Measurements from ENCODE around the gene ARHGAP8. TPM values are rescaled to one million over a fixed set of nuclear protein-coding genes. Genes with fewer than 3 reads are reported as not detected.
A peak's percentile ranks its signal among the peaks of the same experiment; 100 is the strongest.

The ARHGAP8 gene
- total and polyA plus RNA-seq, 2 donors: 1.5 to 4.5 TPM

DNA sequence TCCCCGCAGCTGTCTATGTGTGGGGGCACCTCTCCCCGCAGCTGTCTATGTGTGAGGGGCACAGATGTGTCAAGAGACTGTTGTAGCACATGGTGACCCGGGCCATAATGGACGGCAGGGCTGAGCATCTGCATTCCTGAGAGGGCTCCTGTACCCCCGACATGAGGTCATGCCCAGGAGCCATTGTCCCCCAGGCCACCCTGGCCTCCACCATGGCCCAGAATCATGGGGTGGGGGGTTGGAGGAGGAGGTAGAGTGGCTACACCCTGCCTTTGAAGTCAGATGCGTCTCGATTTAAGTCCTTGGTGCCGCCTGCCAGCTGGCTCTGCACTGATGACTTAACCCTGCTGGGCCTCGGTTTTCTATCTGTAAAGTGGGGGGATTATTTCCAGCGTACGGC, 49.1 kb downstream of the ARHGAP8 start:
- WGBS: 83% methylated on average over 11 of the region's 11 CpGs
- DNase-seq (ENCODE audit: low read depth in 6 of 9, low spot score in 9 of 9): no peak
- Histone ChIP-seq H3K9me3 (ENCODE audit: control insufficient read depth in 2 of 2, insufficient read depth in 1 of 2, low read length in 1 of 2) (peaks cover 0 to 11% of the 10 kb centered on the region in 2 donors), H3K36me3 (ENCODE audit: control insufficient read depth in 2 of 2, insufficient read depth in 2 of 2, low read length in 1 of 2) (no peaks in the 10 kb centered on the region), H3K4me3 (ENCODE audit: low read length in 2 of 2) (no peak overlapping the region), H3K27ac (ENCODE audit: low read depth in 1 of 2, low read length in 1 of 2) (no peak overlapping the region), H3K4me1 (ENCODE audit: control insufficient read depth in 2 of 2, insufficient read depth in 2 of 2, low read length in 2 of 2) (no peaks in the 10 kb centered on the region), H3K27me3 (ENCODE audit: control insufficient read depth in 2 of 2, insufficient read depth in 1 of 2, low read length in 1 of 2) (no peaks in the 10 kb centered on the region)

DNA sequence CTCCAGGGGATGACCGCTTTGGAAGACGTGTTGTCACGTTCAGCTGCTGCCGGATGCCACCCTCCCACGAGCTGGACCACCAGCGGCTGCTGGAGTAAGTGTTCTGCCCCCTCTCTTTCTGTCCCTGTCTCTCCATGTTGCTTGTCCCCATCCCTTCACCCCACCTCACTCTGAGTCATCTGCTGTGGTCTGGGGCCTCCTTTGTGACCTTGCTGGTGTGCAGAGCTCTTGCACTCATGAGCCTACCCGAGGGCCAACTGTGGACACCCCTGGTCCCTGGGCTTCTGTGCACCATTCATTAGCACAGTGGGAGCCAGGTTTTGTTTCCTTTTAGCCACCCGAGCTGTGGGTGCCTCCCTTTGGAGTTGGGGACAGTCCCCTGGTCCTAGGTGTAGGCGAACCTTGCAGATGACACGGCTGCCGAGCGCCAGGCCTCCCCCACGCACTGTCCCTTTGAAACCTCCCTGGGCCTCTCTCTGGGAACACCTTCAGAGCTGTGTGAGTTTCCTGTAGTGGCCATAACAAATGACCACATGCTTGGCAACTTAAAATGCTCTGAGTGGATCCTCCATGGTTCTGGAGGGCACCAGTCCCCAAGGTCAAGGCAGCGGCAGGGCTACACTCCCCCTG, 49.8 kb downstream of the ARHGAP8 start:
- no peak for DNase-seq (ENCODE audit: low read depth in 6 of 9, low spot score in 9 of 9)
- Histone ChIP-seq H3K27me3 (ENCODE audit: control insufficient read depth in 2 of 2, insufficient read depth in 1 of 2, low read length in 1 of 2) (no peaks in the 10 kb centered on the region), H3K4me3 (ENCODE audit: low read length in 2 of 2) (no peak overlapping the region), H3K4me1 (ENCODE audit: control insufficient read depth in 2 of 2, insufficient read depth in 2 of 2, low read length in 2 of 2) (no peaks in the 10 kb centered on the region), H3K27ac (ENCODE audit: low read depth in 1 of 2, low read length in 1 of 2) (no peak overlapping the region), H3K36me3 (ENCODE audit: control insufficient read depth in 2 of 2, insufficient read depth in 2 of 2, low read length in 1 of 2) (no peaks in the 10 kb centered on the region), H3K9me3 (ENCODE audit: control insufficient read depth in 2 of 2, insufficient read depth in 1 of 2, low read length in 1 of 2) (peaks cover 0 to 11% of the 10 kb centered on the region in 2 donors)
- 95% methylated on average over 14 of the region's 14 CpGs for WGBS

DNA sequence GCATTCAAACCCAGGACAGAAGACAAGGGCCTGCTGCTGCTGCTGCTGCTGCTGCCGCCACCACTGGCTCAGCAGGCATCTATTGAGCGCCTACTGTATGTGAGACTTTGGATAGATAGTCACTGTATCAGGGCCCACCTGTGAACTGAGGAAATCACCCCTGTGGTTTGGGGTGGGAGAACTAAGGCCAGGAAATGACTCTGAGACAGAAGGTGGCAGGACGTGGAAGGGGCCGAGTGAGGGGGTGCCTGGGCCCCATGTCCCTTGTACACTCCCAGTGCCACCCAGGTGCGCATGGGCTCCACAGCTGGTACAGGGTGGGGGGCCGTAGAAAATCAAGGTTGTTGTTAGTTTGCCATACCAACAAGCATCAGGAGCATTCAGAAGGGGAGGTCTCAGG, 50.6 kb downstream of the ARHGAP8 start:
- H3K27ac ChIP-seq (ENCODE audit: low read depth in 1 of 2, low read length in 1 of 2): no peak overlapping the region

DNA sequence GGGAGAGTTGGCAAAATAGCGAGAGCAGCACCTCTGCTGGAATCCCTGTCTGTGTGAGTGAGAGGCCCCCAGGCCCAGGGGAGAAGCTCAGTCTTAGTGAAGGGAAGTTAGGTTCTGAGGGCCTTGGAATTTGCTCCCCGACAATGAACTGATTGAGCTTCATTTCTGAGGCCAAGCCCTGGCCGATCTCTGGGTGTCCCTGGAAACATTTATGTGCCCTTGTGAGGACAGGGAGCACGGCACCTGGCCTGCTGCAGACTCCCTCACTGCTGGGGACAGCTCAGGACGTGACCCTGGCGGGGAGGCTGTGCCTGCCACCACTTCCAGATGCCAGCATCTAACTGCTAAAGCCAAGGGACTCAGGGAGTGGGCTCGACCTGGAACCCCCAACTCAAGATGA, 52.0 kb downstream of the ARHGAP8 start:
- 91% methylated on average over 7 of the region's 7 CpGs for WGBS
- no peaks in the 10 kb centered on the region for H3K36me3 ChIP-seq (ENCODE audit: control insufficient read depth in 2 of 2, insufficient read depth in 2 of 2, low read length in 1 of 2)
- H3K27me3 ChIP-seq (ENCODE audit: control insufficient read depth in 2 of 2, insufficient read depth in 1 of 2, low read length in 1 of 2): no peaks in the 10 kb centered on the region
- no peak for DNase-seq (ENCODE audit: low read depth in 6 of 9, low spot score in 9 of 9)
- no peaks in the 10 kb centered on the region for H3K4me1 ChIP-seq (ENCODE audit: control insufficient read depth in 2 of 2, insufficient read depth in 2 of 2, low read length in 2 of 2)
- no peak overlapping the region for H3K4me3 ChIP-seq (ENCODE audit: low read length in 2 of 2)
- no peak overlapping the region for H3K27ac ChIP-seq (ENCODE audit: low read depth in 1 of 2, low read length in 1 of 2)
- peaks cover 0 to 11% of the 10 kb centered on the region in 2 donors for H3K9me3 ChIP-seq (ENCODE audit: control insufficient read depth in 2 of 2, insufficient read depth in 1 of 2, low read length in 1 of 2)

More for the DNA sequence above, 50.6 kb downstream of the ARHGAP8 start:
- Histone ChIP-seq H3K4me3 (ENCODE audit: low read length in 2 of 2) (no peak overlapping the region), H3K4me1 (ENCODE audit: control insufficient read depth in 2 of 2, insufficient read depth in 2 of 2, low read length in 2 of 2) (no peaks in the 10 kb centered on the region), H3K9me3 (ENCODE audit: control insufficient read depth in 2 of 2, insufficient read depth in 1 of 2, low read length in 1 of 2) (peaks cover 0 to 11% of the 10 kb centered on the region in 2 donors), H3K36me3 (ENCODE audit: control insufficient read depth in 2 of 2, insufficient read depth in 2 of 2, low read length in 1 of 2) (no peaks in the 10 kb centered on the region), H3K27me3 (ENCODE audit: control insufficient read depth in 2 of 2, insufficient read depth in 1 of 2, low read length in 1 of 2) (no peaks in the 10 kb centered on the region)
- WGBS: 58% methylated on average over 6 of the region's 6 CpGs
- DNase-seq (ENCODE audit: low read depth in 6 of 9, low spot score in 9 of 9): no peak

DNA sequence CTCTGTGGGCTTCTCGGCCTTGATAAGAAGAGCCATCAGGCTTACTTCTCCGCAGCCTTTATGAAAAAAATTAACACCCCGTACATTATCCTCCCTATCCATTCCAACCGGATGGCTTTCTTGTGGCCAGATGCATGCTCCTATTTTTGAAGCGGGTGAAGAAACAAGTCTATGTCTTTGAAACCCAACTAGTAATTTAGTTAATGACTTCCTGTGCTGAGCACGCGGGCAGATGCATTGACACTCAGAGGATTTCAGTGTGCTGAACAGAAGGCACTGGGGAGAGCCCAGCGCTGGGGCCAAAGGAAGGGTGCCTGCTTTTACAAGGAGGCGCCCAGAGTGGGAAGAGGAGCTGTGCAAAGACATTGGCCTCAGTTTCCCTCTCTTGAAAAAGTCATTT, 53.3 kb downstream of the ARHGAP8 start:
- 95% methylated on average over 9 of the region's 9 CpGs for whole genome bisulfite sequencing

DNA sequence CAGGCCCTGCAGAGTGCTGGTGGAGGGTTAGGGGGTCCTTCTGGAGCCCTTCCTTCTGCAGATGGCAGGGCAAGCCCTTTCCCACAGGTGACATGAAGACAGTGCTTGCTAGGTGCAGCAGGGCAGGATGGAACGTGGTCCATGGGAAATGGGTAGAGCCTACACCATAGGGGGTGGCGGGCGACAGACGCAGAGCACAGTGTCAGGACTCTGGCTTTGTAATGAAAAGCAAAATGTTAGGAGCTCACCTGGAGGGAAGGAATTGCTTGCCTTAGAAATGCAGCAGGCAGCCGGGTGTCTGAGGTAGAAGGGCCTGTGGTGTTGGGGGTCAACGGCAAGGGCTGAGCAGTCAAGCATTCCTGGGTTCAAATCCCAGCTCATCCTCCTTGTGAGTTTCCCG, 54.9 kb downstream of the ARHGAP8 start:
- WGBS: 91% methylated on average over 7 of the region's 7 CpGs
- Histone ChIP-seq H3K27ac (ENCODE audit: low read depth in 1 of 2, low read length in 1 of 2) (no peak overlapping the region), H3K4me3 (ENCODE audit: low read length in 2 of 2) (no peak overlapping the region), H3K27me3 (ENCODE audit: control insufficient read depth in 2 of 2, insufficient read depth in 1 of 2, low read length in 1 of 2) (no peaks in the 10 kb centered on the region), H3K4me1 (ENCODE audit: control insufficient read depth in 2 of 2, insufficient read depth in 2 of 2, low read length in 2 of 2) (no peaks in the 10 kb centered on the region), H3K9me3 (ENCODE audit: control insufficient read depth in 2 of 2, insufficient read depth in 1 of 2, low read length in 1 of 2) (no peaks in the 10 kb centered on the region), H3K36me3 (ENCODE audit: control insufficient read depth in 2 of 2, insufficient read depth in 2 of 2, low read length in 1 of 2) (no peaks in the 10 kb centered on the region)
- DNase-seq (ENCODE audit: low read depth in 6 of 9, low spot score in 9 of 9): no peak

More for the DNA sequence above, 53.3 kb downstream of the ARHGAP8 start:
- no peaks in the 10 kb centered on the region for H3K4me1 ChIP-seq (ENCODE audit: control insufficient read depth in 2 of 2, insufficient read depth in 2 of 2, low read length in 2 of 2)
- peaks cover 0 to 11% of the 10 kb centered on the region in 2 donors for H3K9me3 ChIP-seq (ENCODE audit: control insufficient read depth in 2 of 2, insufficient read depth in 1 of 2, low read length in 1 of 2)
- no peak for DNase-seq (ENCODE audit: low read depth in 6 of 9, low spot score in 9 of 9)
- no peak overlapping the region for H3K27ac ChIP-seq (ENCODE audit: low read depth in 1 of 2, low read length in 1 of 2)
- no peak overlapping the region for H3K4me3 ChIP-seq (ENCODE audit: low read length in 2 of 2)
- no peaks in the 10 kb centered on the region for H3K36me3 ChIP-seq (ENCODE audit: control insufficient read depth in 2 of 2, insufficient read depth in 2 of 2, low read length in 1 of 2)
- no peaks in the 10 kb centered on the region for H3K27me3 ChIP-seq (ENCODE audit: control insufficient read depth in 2 of 2, insufficient read depth in 1 of 2, low read length in 1 of 2)

DNA sequence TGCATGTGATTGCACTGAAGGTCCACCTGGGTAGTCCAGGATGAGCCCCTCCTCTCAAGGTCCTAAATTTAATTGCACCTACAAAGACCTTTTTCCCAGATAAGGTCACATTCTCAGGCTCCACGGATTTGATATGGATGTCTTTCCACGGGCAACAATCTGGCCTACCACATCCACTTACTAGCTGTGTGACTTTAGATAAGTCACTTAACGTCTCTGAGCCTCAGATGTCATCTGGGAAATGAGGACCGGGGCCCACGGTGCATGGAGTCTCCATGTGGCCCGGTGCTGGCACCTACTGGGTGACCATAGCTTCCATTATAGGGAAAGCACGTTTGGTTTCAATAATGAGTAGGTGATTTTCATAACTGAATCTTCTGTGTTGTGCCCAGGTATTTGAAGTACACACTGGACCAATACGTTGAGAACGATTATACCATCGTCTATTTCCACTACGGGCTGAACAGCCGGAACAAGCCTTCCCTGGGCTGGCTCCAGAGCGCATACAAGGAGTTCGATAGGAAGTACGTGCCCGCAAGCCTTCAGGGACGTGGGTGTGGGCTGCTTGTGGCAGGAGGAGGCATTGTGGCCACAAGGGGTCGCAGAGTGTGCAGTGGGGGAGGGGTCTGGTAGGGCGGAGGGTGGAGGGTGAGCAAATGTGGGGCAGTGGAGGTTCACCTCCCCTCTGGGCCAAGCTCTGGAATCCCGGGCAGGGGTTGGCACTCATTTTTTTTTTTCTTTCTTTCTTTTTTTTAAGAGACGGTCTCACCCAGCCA, 55.7 kb downstream of the ARHGAP8 start:
- no peaks in the 10 kb centered on the region for H3K4me1 ChIP-seq (ENCODE audit: control insufficient read depth in 2 of 2, insufficient read depth in 2 of 2, low read length in 2 of 2)
- no peaks in the 10 kb centered on the region for H3K27me3 ChIP-seq (ENCODE audit: control insufficient read depth in 2 of 2, insufficient read depth in 1 of 2, low read length in 1 of 2)
- H3K9me3 ChIP-seq (ENCODE audit: control insufficient read depth in 2 of 2, insufficient read depth in 1 of 2, low read length in 1 of 2): no peaks in the 10 kb centered on the region
- H3K4me3 ChIP-seq (ENCODE audit: low read length in 2 of 2): no peak overlapping the region
- 48% methylated on average over 21 of the region's 21 CpGs for WGBS
- no peak overlapping the region for H3K27ac ChIP-seq (ENCODE audit: low read depth in 1 of 2, low read length in 1 of 2)
- peak in 2 of 9 donors; percentile 5 to 6 for DNase-seq (ENCODE audit: low read depth in 6 of 9, low spot score in 9 of 9)
- no peaks in the 10 kb centered on the region for H3K36me3 ChIP-seq (ENCODE audit: control insufficient read depth in 2 of 2, insufficient read depth in 2 of 2, low read length in 1 of 2)

DNA sequence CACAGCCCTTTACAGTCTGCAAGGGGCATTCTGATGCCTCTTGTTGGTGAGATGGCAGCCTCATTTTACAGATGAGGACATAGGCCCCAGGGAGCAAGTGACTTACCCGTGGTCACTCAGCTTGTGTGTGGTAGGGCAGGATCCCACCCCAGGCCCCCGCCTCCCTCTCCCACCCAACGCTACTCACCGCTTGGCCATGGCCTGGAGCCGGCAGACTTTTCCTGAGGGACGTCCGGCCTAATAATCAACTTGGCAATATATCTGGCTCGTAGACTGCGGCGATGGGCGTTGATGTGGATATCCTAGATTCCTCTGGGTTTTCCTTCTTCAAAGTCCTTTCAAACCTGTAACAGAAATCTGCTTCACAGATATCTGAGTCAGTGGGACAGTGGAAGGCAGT, 57.1 kb downstream of the ARHGAP8 start:
- no peak for DNase-seq (ENCODE audit: low read depth in 6 of 9, low spot score in 9 of 9)
- Histone ChIP-seq H3K4me3 (ENCODE audit: low read length in 2 of 2) (no peak overlapping the region), H3K36me3 (ENCODE audit: control insufficient read depth in 2 of 2, insufficient read depth in 2 of 2, low read length in 1 of 2) (no peaks in the 10 kb centered on the region), H3K27ac (ENCODE audit: low read depth in 1 of 2, low read length in 1 of 2) (no peak overlapping the region), H3K4me1 (ENCODE audit: control insufficient read depth in 2 of 2, insufficient read depth in 2 of 2, low read length in 2 of 2) (no peaks in the 10 kb centered on the region), H3K27me3 (ENCODE audit: control insufficient read depth in 2 of 2, insufficient read depth in 1 of 2, low read length in 1 of 2) (no peaks in the 10 kb centered on the region), H3K9me3 (ENCODE audit: control insufficient read depth in 2 of 2, insufficient read depth in 1 of 2, low read length in 1 of 2) (no peaks in the 10 kb centered on the region)
- WGBS: 93% methylated on average over 11 of the region's 11 CpGs

DNA sequence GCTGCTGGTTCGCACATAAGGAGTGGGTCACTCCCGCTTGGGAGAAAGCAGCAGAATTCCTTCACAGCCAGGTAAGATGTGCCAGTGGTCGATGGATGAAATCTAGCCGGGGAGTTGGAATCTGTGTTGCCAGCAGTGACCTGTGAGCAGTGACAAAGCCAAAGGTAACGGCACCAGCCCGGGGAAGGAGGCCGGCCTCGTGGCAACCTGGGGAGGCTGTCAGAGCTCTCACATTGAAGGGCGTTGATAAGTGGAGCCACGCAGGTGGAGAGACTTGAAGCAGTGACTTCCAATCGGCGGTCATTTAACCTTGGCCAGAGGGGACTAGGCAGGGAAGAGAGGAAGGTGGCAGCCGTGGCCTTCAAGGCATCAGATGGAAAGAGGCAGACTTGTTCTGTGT, 58.8 kb downstream of the ARHGAP8 start:
- no peaks in the 10 kb centered on the region for H3K4me1 ChIP-seq (ENCODE audit: control insufficient read depth in 2 of 2, insufficient read depth in 2 of 2, low read length in 2 of 2)
- WGBS: 96% methylated on average over 13 of the region's 13 CpGs
- DNase-seq (ENCODE audit: low read depth in 6 of 9, low spot score in 9 of 9): no peak
- H3K27ac ChIP-seq (ENCODE audit: low read depth in 1 of 2, low read length in 1 of 2): no peak overlapping the region
- H3K9me3 ChIP-seq (ENCODE audit: control insufficient read depth in 2 of 2, insufficient read depth in 1 of 2, low read length in 1 of 2): no peaks in the 10 kb centered on the region
- H3K27me3 ChIP-seq (ENCODE audit: control insufficient read depth in 2 of 2, insufficient read depth in 1 of 2, low read length in 1 of 2): no peaks in the 10 kb centered on the region
- H3K4me3 ChIP-seq (ENCODE audit: low read length in 2 of 2): no peak overlapping the region
- no peaks in the 10 kb centered on the region for H3K36me3 ChIP-seq (ENCODE audit: control insufficient read depth in 2 of 2, insufficient read depth in 2 of 2, low read length in 1 of 2)

Data from thymus (tissue), 11 donors.